Measurements from ENCODE around the gene MASP1.
"Not testable (repeated sequence)": the region's sequence is repeated elsewhere in the genome, so short reads cannot be mapped to it uniquely, and the experiment has no call there.

MASP1 gene

GRCh38 chr3:187242900-187243299 lies 48.6 kb downstream of the MASP1 start:
- H3K4me3 ChIP-seq (ENCODE audit: low read depth, low read length), result no peak overlapping the region
- no peak overlapping the region for H2AFZ ChIP-seq
- H3K4me2 ChIP-seq (ENCODE audit: low read length), result no peak overlapping the region
- H3K27me3 ChIP-seq (ENCODE audit: control insufficient read depth, insufficient read depth, low read length), result no peaks in the 10 kb centered on the region
- TF ChIP-seq CTCF (IDR thresholded peaks at IDR 0.05), result no peak
- H3K9me3 ChIP-seq (ENCODE audit: control insufficient read depth, low read length), result no peaks in the 10 kb centered on the region
- H3K27ac ChIP-seq, result no peak overlapping the region
- H3K4me1 ChIP-seq, result no peaks in the 10 kb centered on the region
- H3K79me2 ChIP-seq, result no peaks in the 10 kb centered on the region
- no peak overlapping the region for H3K9ac ChIP-seq
- no peaks in the 10 kb centered on the region for H3K36me3 ChIP-seq (ENCODE audit: control insufficient read depth, insufficient read depth, low read length)

- Histone ChIP-seq H3K27me3 (ENCODE audit: control insufficient read depth, insufficient read depth, low read length) (no peaks in the 10 kb centered on the region), H3K4me2 (ENCODE audit: low read length) (no peak overlapping the region), H3K4me1 (no peaks in the 10 kb centered on the region), H3K9ac (no peak overlapping the region), H2AFZ (no peak overlapping the region), H3K9me3 (ENCODE audit: control insufficient read depth, low read length) (no peaks in the 10 kb centered on the region), H3K36me3 (ENCODE audit: control insufficient read depth, insufficient read depth, low read length) (no peaks in the 10 kb centered on the region), H3K79me2 (no peaks in the 10 kb centered on the region), H3K27ac (no peak overlapping the region), H3K4me3 (ENCODE audit: low read depth, low read length) (no peak overlapping the region)
- TF ChIP-seq CTCF (IDR thresholded peaks at IDR 0.05), result no peak
Measured at GRCh38 chr3:187242435-187242834, 49.1 kb downstream of the MASP1 start.

GRCh38 chr3:187238835-187239234 lies 52.7 kb downstream of the MASP1 start:
- not testable (repeated sequence) for H3K36me3 ChIP-seq (ENCODE audit: control insufficient read depth, insufficient read depth, low read length); H3K9me3 ChIP-seq (ENCODE audit: control insufficient read depth, low read length); H3K4me3 ChIP-seq (ENCODE audit: low read depth, low read length); H3K4me1 ChIP-seq; H3K9ac ChIP-seq; H3K27ac ChIP-seq; H2AFZ ChIP-seq; H3K27me3 ChIP-seq (ENCODE audit: control insufficient read depth, insufficient read depth, low read length); H3K79me2 ChIP-seq; H3K4me2 ChIP-seq (ENCODE audit: low read length)

- Histone ChIP-seq H3K36me3 (ENCODE audit: control insufficient read depth, insufficient read depth, low read length) (no peaks in the 10 kb centered on the region), H3K9me3 (ENCODE audit: control insufficient read depth, low read length) (no peaks in the 10 kb centered on the region)
- no peak for TF ChIP-seq CTCF (IDR thresholded peaks at IDR 0.05)
Measured at GRCh38 chr3:187238239-187238638, 53.3 kb downstream of the MASP1 start.

GRCh38 chr3:187237741-187238140 lies 53.8 kb downstream of the MASP1 start:
- H3K9me3 ChIP-seq (ENCODE audit: control insufficient read depth, low read length), result no peaks in the 10 kb centered on the region
- H2AFZ ChIP-seq, result no peak overlapping the region
- H3K27me3 ChIP-seq (ENCODE audit: control insufficient read depth, insufficient read depth, low read length), result no peaks in the 10 kb centered on the region
- H3K4me3 ChIP-seq (ENCODE audit: low read depth, low read length), result no peak overlapping the region
- no peaks in the 10 kb centered on the region for H3K36me3 ChIP-seq (ENCODE audit: control insufficient read depth, insufficient read depth, low read length)
- no peaks in the 10 kb centered on the region for H3K79me2 ChIP-seq
- no peak overlapping the region for H3K4me2 ChIP-seq (ENCODE audit: low read length)
- no peak overlapping the region for H3K9ac ChIP-seq
- no peaks in the 10 kb centered on the region for H3K4me1 ChIP-seq
- H3K27ac ChIP-seq, result no peak overlapping the region
- no peak for TF ChIP-seq CTCF (IDR thresholded peaks at IDR 0.05)

More at GRCh38 chr3:187238239-187238638, 53.3 kb downstream of the MASP1 start:
- Histone ChIP-seq H3K4me3 (ENCODE audit: low read depth, low read length) (no peak overlapping the region), H2AFZ (no peak overlapping the region), H3K79me2 (no peaks in the 10 kb centered on the region), H3K27me3 (ENCODE audit: control insufficient read depth, insufficient read depth, low read length) (no peaks in the 10 kb centered on the region), H3K4me1 (no peaks in the 10 kb centered on the region), H3K27ac (no peak overlapping the region), H3K9ac (no peak overlapping the region), H3K4me2 (ENCODE audit: low read length) (no peak overlapping the region)
